Fibroblast of skin of scalp (primary cell): ENCODE results near the gene SOX1.

Experiments
- DNase-seq: peaks from one replicate; pipeline ENCODE4 v3.0.0-alpha.2; 2013

SOX1 gene

DNA sequence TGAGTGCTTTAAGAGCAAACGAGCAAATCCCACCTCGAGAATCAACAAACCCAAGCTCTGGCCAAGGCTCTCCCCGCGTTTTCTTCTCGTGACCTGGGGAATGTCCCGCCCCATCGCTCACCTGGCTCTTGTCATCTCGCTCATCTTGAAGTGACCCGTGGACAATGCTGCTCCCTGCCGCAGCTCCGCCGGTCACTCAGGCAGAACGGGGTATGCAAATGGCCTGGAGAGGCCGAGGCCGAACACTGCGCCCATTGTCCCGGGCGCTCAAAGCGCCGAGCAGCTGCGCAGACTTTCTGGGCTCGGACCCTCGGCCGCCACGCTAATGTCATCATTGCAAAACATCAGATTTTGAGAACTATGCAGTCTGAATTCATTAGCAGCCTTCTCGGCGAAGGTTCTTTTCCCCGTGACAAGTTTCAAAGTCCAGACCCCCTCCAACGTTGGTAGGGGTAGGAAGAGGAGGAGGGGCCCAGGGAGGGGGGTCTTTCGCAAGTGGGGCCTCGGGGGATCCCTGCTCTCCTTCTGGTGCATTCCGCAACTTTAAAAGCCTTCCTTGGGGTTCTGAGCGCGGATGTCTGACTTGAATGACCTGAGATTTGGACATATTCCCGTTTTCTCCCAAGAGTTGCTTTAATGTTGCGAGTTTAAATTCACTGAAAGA, 39.7 kb downstream of the SOX1 start:
- DNase-seq, result no peak

DNA sequence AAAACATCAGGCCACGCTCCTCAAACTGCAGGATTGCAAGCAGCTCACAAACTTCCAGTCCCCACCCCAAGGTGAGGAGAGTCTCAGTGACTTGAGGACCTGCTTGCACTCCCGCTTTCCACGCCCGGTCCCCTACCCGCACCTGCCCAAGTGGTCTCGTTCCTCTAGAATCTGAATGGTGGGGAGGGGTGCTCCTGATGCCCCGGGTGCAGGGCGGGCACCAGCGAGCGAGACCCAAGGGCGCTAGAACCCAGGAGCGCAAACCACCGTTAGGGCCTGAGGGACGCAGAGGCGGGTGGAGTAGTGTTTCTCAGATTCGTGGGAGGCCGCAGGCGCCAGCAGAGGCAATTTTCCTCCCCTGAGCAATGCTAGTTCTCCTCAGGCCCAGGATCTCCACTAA, 40.3 kb downstream of the SOX1 start:
- no peak for DNase-seq

DNA sequence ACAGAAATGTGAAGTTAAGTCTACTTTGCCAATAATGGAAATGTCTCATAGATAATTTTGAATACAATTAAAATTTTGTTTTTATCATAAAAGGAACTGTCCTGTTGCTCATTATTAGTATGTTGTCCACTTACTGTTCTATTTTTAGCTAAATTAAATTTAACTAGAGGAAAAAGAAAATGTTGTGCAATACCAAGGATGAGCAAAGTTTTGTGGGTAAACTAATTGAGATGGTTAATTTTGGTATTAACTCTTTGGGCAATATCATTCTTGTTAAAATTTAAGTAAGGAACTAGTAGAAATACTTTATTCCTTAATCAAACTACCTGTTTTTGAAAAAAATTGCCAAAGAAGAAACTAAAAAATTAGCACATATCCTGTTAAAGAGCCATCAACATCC, 43.5 kb downstream of the SOX1 start:
- DNase-seq, result no peak

DNA sequence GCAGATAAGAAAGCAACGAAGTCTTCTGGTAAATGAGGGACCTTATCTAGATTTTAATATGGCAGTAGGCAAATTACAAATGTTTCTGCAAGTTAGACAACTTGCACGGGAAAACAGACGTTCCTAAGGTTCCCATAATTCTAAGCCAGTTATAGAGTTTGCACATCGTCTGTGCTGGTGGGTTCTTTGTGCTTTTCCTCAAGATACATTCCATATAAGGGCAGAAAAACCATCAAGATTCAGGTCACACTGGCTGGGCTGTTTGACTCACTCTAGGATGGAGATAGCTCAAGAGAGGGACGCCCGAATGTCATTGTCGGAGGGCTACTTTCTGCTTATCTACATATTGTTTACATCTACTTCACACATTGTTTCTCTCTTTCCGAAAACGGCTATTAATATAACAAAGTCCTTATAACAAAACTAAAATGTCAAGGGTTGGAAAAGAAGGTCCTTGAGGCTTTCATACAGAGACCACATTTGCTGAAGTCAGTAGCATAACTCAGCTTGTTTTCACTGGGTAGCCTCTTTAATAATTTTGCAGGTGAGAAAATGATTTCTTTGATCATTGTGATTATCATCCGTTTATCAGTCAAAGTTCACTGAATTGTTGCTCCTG, 44.4 kb downstream of the SOX1 start:
- DNase-seq, result no peak

DNA sequence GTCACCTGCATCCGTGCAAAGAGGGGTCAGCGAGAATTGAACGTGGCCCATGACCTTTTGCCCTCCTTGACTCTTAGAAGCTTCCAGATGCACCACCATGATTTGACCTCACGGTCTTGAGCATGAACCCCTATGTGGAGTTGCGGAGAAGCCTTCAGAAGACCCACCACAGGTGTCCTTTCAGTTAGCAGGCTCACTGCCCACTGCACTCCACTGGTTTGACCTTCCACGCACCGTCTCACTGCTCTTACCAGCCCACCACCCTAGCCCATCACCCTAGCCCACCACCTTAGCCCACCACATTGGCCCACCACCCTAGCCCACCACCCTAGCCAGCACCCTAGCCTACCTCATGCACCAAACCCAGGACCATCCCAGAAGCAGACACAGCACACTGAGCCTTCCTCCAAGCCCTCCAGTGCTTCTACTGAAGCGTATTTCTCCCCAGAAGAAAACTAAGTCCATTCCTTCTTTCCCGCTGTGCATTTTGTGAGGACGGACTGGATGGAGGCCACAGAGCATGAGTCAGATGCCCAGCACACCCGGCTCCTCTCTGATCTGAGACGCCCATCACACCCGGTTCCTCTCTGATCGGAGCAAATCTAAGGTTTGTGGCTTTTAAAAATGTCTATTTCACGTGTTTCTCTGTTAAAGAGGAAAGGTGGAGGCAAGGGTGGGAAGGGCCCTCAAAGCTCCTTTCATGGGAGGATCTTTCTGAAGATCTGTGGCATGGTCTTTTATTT, 45.8 kb downstream of the SOX1 start:
- DNase-seq, result no peak

DNA sequence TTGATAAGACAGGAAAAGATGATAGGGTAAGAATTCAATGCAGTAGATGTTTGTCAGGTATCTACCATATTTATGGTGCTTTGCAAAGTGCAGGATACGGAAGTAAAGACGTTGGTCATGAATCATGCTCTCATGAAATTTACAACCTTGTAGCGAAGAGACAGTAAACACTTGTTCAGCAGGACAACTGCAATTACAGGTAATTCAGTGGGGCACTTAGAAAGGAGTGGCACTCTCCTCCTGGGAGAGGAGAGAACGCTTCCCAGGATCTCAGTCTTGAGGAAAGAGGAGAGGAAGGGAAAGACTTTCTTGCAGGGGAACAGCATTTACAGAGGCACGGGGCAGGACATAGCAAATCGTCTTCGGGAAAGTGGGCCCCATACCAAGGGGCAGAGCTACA, 46.4 kb downstream of the SOX1 start:
- no peak for DNase-seq

DNA sequence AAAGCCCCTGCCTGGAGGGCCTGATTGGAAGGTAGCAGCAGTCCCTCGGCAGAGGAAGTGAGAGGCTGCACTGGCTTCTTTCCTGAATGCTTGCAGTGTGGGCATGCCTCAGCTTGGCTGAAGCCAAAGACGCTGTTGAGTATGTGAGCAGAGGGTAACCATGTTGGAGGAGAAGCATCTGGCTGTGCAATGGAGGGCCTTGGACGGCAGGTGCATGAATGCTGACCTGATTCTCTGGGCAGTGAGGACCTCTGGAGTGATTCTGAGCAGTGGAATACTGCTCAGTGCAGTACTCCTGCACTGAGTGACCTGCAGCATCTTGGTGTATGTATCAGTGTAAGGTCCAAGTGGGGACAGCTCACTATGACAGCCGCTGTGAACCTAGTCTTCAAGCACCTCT, 46.9 kb downstream of the SOX1 start:
- DNase-seq, result no peak

DNA sequence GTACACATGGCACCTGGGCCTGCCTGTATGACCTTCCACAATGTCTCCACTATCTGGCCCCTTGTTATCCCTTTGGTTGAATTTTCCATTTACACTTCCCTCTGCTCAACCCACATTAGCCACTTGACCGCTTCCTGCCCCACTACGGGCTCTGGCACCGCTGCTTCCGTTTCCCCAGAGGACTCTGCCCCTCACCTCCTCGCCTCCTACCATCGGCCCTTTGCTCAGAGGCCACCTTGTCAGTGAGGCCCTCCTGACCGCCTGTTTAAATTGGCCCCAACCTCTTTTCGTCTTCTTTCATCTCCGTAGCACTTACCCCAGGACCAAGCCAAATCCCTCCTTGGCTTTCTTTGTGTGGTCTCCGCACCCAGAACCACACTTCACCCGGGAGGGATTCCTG, 47.4 kb downstream of the SOX1 start:
- no peak for DNase-seq

DNA sequence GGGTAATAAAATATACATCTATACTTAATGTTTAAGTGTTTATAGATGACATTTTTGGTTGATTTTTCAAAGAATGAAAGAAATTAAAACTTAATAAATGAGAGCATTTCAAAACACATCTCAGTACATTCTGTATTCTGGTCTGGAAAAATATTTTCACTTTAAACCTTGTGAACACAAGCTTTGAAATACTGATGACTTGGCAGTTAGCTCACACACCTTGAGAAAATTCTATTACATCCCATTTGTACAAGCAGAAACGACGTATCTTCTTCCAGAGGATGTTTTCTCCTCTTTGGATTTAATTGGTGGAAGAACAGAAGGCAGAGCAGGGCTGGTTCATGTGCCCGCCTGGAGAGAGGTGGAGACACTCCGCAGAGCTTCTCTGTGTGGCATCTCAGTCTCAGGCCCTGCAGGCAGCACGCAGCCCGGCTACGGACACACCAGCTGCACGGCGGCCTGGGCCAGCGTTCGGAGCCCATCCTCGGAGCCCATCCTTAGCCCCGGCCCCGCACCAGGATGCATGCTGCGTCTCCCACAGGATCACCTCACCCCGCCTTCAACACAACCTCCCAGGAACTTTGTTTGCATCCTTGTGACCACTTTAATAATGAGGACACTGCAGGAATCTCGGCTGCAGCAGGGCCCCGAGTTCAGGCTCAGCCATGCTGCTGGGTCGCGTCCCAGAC, 48.6 kb downstream of the SOX1 start:
- DNase-seq, result no peak

DNA sequence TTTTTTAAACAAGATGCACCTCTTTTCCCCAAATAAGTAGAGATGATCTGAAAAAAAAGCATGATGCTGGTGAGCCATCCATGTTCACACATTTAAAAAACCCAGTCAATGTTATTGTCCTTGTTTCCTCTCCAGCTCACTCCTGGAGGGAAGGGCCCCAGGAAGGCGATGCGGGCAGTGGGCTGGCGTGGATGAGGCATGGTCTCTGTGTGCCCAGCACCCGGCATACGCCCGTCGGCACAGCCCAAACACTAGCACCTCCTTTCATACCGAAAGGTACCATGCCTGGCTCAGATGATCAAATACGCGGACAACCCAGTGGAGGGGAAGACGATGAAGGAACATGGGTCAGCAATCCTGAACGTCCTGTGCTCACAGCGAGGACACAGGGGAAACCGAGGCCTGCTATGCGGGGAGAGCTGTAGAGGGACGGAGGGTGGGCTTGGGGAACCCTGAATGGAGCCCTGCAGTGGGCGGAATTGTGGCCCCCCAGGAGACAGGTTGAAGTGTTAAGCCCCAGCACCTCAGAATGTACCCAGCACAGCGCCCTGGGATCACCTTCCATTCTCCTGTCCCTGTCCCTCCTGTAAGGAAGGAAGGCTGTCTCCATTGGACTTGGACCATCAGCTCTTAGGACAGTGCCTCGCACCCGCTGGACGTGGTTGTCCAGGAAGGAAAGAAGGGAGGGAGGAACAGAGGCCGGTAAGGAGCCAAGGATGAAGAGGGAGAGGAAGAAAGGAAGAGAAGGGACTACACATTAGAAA, 49.4 kb downstream of the SOX1 start:
- DNase-seq, result no peak

DNA sequence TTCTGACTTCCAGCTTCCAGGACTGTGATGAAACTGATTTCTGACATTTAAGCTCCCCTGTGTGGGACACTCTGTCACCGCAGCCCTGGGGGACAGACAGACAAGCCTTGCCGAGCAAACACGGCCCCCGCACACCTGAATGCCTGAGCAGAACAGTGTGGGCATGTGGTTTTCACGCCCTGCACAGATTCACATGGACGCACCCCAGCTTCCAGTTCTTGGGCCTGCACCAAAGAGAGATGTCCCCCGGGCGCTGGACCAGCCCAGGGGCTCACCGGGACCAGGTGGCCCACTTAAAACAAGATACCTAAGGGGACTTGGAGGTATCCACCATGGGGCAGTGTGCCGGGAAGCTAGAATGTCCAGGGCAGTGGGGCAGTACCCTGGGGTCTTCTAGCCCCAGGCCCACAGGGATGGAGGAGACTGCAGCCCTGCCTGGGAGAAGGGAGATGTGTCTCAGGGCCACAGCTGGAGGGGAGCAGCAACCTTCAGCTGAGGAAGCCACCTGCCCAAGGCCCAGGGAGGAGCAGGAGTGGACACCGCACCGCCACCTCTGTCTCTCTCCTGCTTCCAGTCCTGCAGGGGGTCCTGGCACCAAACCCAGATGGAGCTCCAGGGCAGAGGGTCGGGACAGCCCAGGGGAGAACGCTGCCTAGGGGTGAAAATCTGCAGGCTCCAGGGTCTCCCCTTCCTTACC, 50.5 kb downstream of the SOX1 start:
- no peak for DNase-seq

DNA sequence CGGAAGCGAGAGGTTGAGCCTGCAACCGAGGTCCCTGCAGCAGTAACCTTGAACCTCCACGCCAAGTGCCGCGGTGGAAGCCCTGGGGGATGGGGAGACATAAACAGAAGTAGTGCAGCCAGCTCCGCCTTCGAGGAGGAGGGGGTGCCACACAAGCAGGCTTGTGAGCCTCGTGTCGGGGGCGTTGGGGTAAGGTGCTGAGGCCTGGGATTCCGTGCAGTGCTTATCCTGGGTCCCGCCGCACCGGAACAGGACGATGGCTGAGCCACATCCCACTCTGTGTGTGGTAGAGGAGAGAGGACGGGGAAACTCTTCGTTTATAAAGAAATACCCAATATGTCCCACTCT, 51.0 kb downstream of the SOX1 start:
- DNase-seq, result no peak

DNA sequence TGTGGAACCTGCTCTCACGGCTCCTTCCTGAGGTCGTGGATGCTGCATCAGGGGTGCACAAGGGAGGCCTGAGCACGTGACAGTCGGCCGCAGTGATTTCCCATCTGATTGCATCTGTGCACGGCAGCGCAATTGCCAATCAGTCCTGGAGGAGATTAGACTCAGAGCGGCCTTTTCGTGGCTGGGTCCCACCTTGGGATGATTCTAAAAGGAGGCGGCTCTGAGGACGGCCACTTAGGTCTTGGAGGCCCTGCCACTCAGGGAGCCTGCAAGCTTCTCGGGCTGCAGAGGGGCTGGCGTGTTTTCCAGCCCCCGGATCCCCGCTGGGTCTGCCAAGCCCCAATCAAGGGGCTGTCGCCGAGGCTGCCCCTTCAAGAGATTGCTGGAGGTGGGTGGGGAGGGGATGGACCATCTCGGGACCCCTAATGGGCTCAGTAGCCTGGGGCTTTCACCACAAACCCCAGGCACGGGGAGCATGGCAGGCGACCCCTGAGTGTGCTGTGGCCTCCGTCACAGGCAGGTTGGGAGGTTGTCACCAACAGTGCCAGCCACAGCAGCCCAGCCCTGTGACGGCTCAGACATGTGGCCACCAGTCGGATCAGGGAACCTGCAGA, 51.6 kb downstream of the SOX1 start:
- no peak for DNase-seq

DNA sequence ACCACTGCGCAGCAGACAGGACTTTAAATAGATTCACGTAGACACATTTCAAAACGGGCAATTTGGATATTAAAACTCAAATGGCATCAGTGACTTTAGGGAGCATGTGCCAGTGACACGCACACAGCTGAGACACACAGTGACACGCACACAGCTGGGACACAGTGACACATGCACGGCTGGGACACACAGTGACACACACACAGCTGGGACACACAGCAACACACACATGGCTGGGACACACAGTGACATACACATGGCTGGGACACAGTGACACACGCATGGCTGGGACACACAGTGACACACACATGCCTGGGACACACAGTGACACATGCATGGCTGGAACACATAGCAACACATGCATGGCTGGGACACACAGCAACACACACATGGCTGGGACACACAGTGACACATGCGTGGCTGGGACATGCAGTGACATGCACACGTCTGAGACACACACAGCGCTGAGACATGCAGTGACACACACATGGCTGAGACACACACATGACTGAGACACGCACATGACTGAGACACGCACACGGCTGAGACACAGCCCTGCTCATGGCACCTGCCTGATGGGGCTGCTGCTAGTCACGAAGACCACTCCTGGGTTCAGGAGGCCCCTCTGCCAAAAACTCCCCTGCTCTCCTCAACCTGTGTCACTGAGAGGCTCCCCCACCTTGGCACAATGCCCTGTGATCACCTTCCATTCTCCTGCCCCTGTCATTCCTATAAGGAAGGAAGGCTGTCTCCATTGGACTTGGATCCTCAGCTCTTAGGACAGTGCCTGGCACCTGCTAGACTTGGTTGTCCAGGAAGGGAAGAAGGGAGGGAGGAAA, 52.5 kb downstream of the SOX1 start:
- no peak for DNase-seq

DNA sequence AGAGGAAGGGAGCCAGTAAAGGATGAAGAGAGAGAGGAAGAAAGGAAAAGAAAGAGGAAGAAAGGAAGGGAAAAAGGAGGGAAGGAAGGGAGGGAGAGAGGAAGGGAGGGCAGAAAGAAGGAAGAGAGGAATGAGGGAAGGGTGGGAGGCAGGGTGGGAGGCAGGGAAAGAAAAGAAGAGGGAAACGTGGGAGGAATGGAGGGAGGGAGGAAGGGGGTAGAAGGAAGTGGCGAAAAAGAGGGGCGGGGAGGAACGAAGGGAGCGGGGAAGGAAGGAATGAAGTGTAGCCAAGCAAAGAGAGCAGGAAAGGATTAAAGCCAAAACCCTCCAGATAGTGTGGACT, 53.1 kb downstream of the SOX1 start:
- no peak for DNase-seq
